ENCODE results near the gene TDRKH. TPM values are rescaled to one million over a fixed set of nuclear protein-coding genes. Genes with fewer than 3 reads are reported as not detected.

The TDRKH gene, protein sequence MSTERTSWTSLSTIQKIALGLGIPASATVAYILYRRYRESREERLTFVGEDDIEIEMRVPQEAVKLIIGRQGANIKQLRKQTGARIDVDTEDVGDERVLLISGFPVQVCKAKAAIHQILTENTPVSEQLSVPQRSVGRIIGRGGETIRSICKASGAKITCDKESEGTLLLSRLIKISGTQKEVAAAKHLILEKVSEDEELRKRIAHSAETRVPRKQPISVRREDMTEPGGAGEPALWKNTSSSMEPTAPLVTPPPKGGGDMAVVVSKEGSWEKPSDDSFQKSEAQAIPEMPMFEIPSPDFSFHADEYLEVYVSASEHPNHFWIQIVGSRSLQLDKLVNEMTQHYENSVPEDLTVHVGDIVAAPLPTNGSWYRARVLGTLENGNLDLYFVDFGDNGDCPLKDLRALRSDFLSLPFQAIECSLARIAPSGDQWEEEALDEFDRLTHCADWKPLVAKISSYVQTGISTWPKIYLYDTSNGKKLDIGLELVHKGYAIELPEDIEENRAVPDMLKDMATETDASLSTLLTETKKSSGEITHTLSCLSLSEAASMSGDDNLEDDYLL
- 11.8 TPM for polyA plus RNA-seq (2013, experiment 1 of 2)
- polyA plus RNA-seq (2013, experiment 2 of 2) = 11.6 TPM

DNA sequence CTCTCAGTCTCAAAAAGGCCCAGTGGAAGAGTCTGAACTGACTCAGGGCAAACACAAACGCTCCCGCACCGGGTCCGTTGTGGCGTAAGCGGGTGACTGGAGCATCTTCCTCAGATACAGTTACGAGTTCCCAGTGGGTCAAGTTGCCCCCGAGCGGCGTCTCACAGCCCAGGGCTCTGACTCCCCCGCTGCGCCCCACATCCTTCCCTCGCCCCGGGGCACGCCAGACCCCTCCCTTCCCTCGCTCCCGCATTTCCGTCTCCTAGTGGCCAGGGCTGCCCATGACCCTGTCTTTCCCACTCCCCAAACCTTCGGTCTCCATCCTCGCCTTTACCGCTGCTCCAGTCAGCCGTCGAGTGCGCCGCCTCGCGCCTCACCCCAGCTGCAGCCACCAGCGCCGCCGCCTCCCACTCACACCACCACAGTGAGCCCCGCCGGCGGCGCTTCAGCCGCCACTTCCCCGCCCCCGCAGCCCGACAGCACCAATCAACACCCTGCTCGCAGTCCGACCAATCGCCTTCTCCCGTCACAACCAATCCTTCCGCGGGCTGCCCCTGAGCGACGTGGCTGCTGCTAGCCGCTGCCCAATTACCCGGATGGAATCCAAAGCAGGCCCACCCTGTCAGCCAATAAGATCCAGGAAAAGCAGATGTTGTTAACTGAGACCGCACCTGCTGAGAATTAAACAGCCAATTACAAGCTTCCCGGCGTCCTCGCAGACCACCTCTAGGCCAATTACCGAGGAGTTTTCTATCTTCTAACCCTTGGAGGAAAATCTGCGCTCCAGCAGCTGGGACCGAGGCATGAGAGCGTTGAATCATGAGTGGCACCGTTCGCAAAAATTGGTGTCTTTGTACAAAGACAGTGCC is at the start of gene TDRKH:
TSS of gene TDRKH (minus strand) at position 430 of the 869 bp plus-strand sequence. CDS start 7,478 bp downstream, outside the sequence.
- no peaks in the 10 kb centered on the region for H3K27me3 ChIP-seq (ENCODE audit: insufficient read depth, low read length, poor library complexity)
- peak within 1 kb of the TSS; percentile 96 for H3K4me2 ChIP-seq (ENCODE audit: low read length)
- no peak within 1 kb of the TSS for H4K5ac ChIP-seq (ENCODE audit: low read length)
- peak within 1 kb of the TSS; percentile 81 for H3K4me3 ChIP-seq (ENCODE audit: low read length)
- H3K9ac ChIP-seq (ENCODE audit: low read length) = peak within 1 kb of the TSS; percentile 80
- H3K23ac ChIP-seq (ENCODE audit: low read length) = peak within 1 kb of the TSS; percentile 45
- no CpG with 5 or more reads among the region's 58 CpGs for WGBS (ENCODE audit: extremely low coverage, insufficient coverage, low lambda C conversion rate)
- no peak within 1 kb of the TSS for H2AK5ac ChIP-seq (ENCODE audit: low read length)
- no peak within 1 kb of the TSS for H2BK15ac ChIP-seq (replicated peaks; ENCODE audit: low read depth)
- DNase-seq = peak; percentile 100
- H3K79me1 ChIP-seq (ENCODE audit: low read length) = no peaks in the 10 kb centered on the region
- H2BK120ac ChIP-seq (ENCODE audit: low read depth, low read length) = no peak within 1 kb of the TSS
- H2BK5ac ChIP-seq (ENCODE audit: low read length) = no peak within 1 kb of the TSS
- H3K36me3 ChIP-seq (ENCODE audit: control insufficient read depth, insufficient read depth, low read length) = no peaks in the 10 kb centered on the region
- no peaks in the 10 kb centered on the region for H3K4me1 ChIP-seq (ENCODE audit: control insufficient read depth, low read depth, low read length)
- no peaks in the 10 kb centered on the region for H3K79me2 ChIP-seq (ENCODE audit: control insufficient read depth, insufficient read depth, low read length)
- H3K18ac ChIP-seq (ENCODE audit: low read length) = no peak within 1 kb of the TSS
- no peak within 1 kb of the TSS for H3K4ac ChIP-seq (ENCODE audit: low read depth, low read length)
- H3K56ac ChIP-seq (ENCODE audit: low read length) = peak within 1 kb of the TSS; percentile 87
- no peak within 1 kb of the TSS for H4K8ac ChIP-seq (ENCODE audit: low read depth, low read length)
- peak within 1 kb of the TSS; percentile 65 for H3K27ac ChIP-seq (ENCODE audit: low read depth, low read length)

DNA sequence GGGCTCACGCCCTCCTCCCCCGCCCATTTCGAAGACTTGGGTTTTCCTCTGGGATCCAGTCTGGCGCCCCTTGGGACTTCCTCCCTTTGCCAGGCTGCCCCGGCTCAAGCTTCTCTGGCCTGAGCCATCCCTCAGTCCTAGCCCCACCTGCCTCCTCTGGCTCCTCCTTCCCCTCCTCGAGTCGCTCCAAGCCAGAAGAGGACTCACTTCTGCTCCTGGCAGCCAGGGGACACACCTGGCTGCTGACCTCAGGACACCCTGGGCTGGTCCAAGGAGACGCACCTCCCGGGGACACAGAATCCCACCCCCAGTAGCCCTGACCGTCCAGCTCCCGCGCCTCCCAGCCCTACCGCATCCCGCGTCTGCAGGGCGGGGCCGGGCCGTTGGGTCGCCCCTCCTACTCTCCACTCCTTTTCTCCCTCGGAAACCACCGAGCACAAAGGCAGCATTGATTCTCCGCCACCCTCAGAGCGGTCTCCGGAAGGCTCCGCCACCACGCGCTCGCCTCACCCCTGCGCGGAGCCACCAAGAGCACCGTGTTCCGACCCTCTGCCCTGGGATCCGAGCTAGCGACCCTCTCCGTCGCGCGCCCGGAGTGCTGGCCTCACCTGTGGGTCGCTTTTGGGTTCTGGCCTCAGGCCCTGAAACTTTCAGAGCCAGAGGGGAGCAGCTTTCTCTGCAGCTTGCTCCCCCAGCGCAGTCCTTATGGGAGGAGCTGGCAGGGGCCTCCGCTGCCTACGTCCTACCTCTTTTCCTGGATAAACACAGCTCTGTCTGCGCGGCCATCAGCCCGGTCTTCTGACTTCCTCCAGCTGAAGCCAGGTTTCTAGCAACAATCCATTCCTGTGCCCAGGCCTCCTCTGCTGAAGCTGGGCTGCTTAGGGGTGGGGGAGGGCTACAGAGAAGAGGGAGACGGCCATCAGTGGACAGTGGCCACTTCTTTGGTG is 49.4 kb upstream of the TDRKH start, which contains the start of gene C2CD4D:
TSS of gene C2CD4D (minus strand) at position 364 of the 947 bp plus-strand sequence. CDS start 831 bp downstream, outside the sequence.
- DNase-seq = peak; percentile 91

DNA sequence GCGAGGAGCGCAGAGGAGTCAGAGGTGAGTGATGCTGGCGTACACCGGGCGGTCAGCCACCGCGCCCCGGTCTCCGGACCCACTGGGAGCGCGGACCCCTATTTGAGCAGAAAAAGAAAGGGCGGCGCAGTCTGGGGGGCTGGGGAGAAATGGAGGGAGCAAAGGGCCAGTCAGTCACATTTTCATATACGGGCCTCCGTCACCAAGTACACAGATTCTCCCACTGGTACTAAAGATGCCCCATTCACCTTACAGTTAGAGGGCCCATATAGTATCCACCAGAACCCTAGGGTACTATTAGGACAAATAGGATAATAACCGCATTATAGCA is 48.7 kb upstream of the TDRKH start:
- H3K27ac ChIP-seq (ENCODE audit: low read depth, low read length) = no peak overlapping the region

More for the DNA sequence above, 49.4 kb upstream of the TDRKH start, which contains the start of gene C2CD4D:
- Histone ChIP-seq H3K79me1 (ENCODE audit: low read length) (no peaks in the 10 kb centered on the region), H3K27ac (ENCODE audit: low read depth, low read length) (peak within 1 kb of the TSS; percentile 30), H3K4ac (ENCODE audit: low read depth, low read length) (peak within 1 kb of the TSS; percentile 77), H4K8ac (ENCODE audit: low read depth, low read length) (no peak within 1 kb of the TSS), H4K5ac (ENCODE audit: low read length) (peak within 1 kb of the TSS; percentile 5), H3K18ac (ENCODE audit: low read length) (peak within 1 kb of the TSS; percentile 75), H3K4me2 (ENCODE audit: low read length) (peak within 1 kb of the TSS; percentile 19), H3K4me3 (ENCODE audit: low read length) (peak within 1 kb of the TSS; percentile 29), H2AK5ac (ENCODE audit: low read length) (no peak within 1 kb of the TSS), H2BK120ac (ENCODE audit: low read depth, low read length) (no peak within 1 kb of the TSS), H3K4me1 (ENCODE audit: control insufficient read depth, low read depth, low read length) (no peaks in the 10 kb centered on the region), H2BK15ac (replicated peaks; ENCODE audit: low read depth) (no peak within 1 kb of the TSS), H3K56ac (ENCODE audit: low read length) (peak within 1 kb of the TSS; percentile 91), H3K27me3 (ENCODE audit: insufficient read depth, low read length, poor library complexity) (no peaks in the 10 kb centered on the region), H3K23ac (ENCODE audit: low read length) (peak within 1 kb of the TSS; percentile 73), H3K36me3 (ENCODE audit: control insufficient read depth, insufficient read depth, low read length) (no peaks in the 10 kb centered on the region), H2BK5ac (ENCODE audit: low read length) (peak within 1 kb of the TSS; percentile 64), H3K79me2 (ENCODE audit: control insufficient read depth, insufficient read depth, low read length) (no peaks in the 10 kb centered on the region), H3K9ac (ENCODE audit: low read length) (peak within 1 kb of the TSS; percentile 83)
- WGBS (ENCODE audit: extremely low coverage, insufficient coverage, low lambda C conversion rate) = no CpG with 5 or more reads among the region's 47 CpGs

DNA sequence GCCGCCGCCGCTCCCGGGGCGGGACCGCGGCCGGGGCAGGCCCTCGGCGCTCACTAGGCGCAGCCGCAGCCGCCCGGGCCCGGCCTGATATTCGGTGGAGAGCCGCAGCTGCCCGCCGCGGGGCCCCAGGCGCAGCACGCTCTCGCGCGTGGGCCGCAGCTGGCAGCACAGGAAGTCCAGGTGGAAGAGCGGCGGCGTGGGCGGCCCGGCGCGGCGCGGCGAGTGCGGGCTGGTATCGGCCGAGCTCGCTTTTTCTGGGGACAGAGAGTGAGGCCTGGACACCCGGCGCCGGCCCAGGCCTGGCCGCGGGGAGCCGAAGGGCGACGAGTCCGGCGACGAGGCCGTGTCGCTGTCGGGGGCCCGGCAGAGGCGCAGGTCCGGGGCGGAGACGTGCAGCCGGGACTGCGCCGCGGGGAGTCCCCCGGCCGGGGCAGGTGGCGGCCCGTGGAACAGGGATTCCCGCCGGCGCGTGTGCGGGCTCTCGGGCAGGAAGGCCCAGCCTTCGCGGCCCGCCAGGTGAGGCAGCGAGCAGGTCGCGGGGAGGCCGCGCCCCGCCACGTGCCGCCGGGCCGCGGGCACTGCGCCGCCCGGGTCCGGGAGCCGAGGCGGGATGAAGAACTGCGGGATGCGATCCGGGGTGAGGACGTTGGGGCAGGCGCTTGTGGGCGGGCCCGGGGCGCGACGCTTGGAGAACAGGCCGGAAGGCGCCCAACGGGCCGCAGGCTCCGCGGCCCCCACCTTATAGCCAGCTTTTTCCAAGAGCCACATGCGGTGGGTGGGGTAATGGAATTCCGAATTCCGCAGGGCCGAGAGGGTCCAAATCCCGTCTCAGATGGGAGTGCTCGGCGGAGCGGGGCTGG is 48.2 kb upstream of the TDRKH start:
- Histone ChIP-seq H3K36me3 (ENCODE audit: control insufficient read depth, insufficient read depth, low read length) (no peaks in the 10 kb centered on the region), H2BK5ac (ENCODE audit: low read length) (no peak overlapping the region), H3K27ac (ENCODE audit: low read depth, low read length) (no peak overlapping the region), H3K4me2 (ENCODE audit: low read length) (peak overlapping the region; percentile 19), H3K79me1 (ENCODE audit: low read length) (no peaks in the 10 kb centered on the region), H3K4me3 (ENCODE audit: low read length) (peak overlapping the region; percentile 29), H3K9ac (ENCODE audit: low read length) (peak overlapping the region; percentile 83), H4K8ac (ENCODE audit: low read depth, low read length) (peak overlapping the region; percentile 3), H3K27me3 (ENCODE audit: insufficient read depth, low read length, poor library complexity) (no peaks in the 10 kb centered on the region), H2BK120ac (ENCODE audit: low read depth, low read length) (no peak overlapping the region), H3K4ac (ENCODE audit: low read depth, low read length) (peak overlapping the region; percentile 75), H4K5ac (ENCODE audit: low read length) (no peak overlapping the region), H3K56ac (ENCODE audit: low read length) (peak overlapping the region; percentile 85), H3K79me2 (ENCODE audit: control insufficient read depth, insufficient read depth, low read length) (no peaks in the 10 kb centered on the region), H2BK15ac (replicated peaks; ENCODE audit: low read depth) (no peak overlapping the region), H2AK5ac (ENCODE audit: low read length) (no peak overlapping the region), H3K18ac (ENCODE audit: low read length) (peak overlapping the region; percentile 75), H3K23ac (ENCODE audit: low read length) (peak overlapping the region; percentile 83), H3K4me1 (ENCODE audit: control insufficient read depth, low read depth, low read length) (no peaks in the 10 kb centered on the region)
- WGBS (ENCODE audit: extremely low coverage, insufficient coverage, low lambda C conversion rate) = no CpG with 5 or more reads among the region's 117 CpGs
- peak; percentile 62 for DNase-seq

More for the DNA sequence above, 48.7 kb upstream of the TDRKH start:
- H2BK15ac ChIP-seq (replicated peaks; ENCODE audit: low read depth) = no peak overlapping the region
- H3K4me1 ChIP-seq (ENCODE audit: control insufficient read depth, low read depth, low read length) = no peaks in the 10 kb centered on the region
- peak overlapping the region; percentile 19 for H3K4me2 ChIP-seq (ENCODE audit: low read length)
- no peaks in the 10 kb centered on the region for H3K79me2 ChIP-seq (ENCODE audit: control insufficient read depth, insufficient read depth, low read length)
- H2AK5ac ChIP-seq (ENCODE audit: low read length) = no peak overlapping the region
- H3K9ac ChIP-seq (ENCODE audit: low read length) = peak overlapping the region; percentile 83
- DNase-seq = no peak
- no peak overlapping the region for H4K8ac ChIP-seq (ENCODE audit: low read depth, low read length)
- H3K4ac ChIP-seq (ENCODE audit: low read depth, low read length) = peak overlapping the region; percentile 22
- no peak overlapping the region for H2BK5ac ChIP-seq (ENCODE audit: low read length)
- no peak overlapping the region for H3K18ac ChIP-seq (ENCODE audit: low read length)
- H3K36me3 ChIP-seq (ENCODE audit: control insufficient read depth, insufficient read depth, low read length) = no peaks in the 10 kb centered on the region
- H3K56ac ChIP-seq (ENCODE audit: low read length) = peak overlapping the region; percentile 85
- H4K5ac ChIP-seq (ENCODE audit: low read length) = no peak overlapping the region
- H3K4me3 ChIP-seq (ENCODE audit: low read length) = peak overlapping the region; percentile 29
- no peaks in the 10 kb centered on the region for H3K27me3 ChIP-seq (ENCODE audit: insufficient read depth, low read length, poor library complexity)
- WGBS (ENCODE audit: extremely low coverage, insufficient coverage, low lambda C conversion rate) = no CpG with 5 or more reads among the region's 16 CpGs
- H2BK120ac ChIP-seq (ENCODE audit: low read depth, low read length) = no peak overlapping the region
- peak overlapping the region; percentile 73 for H3K23ac ChIP-seq (ENCODE audit: low read length)
- no peaks in the 10 kb centered on the region for H3K79me1 ChIP-seq (ENCODE audit: low read length)
